ENCODE results near the gene C16orf96. TPM values are rescaled to one million over a fixed set of nuclear protein-coding genes. Genes with fewer than 3 reads are reported as not detected.

C16orf96 gene
- total RNA-seq, 1 donor from 2014 or later, result 0.07 TPM

GRCh38 chr16:4641306-4641687 lies 85.2 kb downstream of the C16orf96 start:
- intact Hi-C loops (cut with micrococcal nuclease), result no loop called here

DNA sequence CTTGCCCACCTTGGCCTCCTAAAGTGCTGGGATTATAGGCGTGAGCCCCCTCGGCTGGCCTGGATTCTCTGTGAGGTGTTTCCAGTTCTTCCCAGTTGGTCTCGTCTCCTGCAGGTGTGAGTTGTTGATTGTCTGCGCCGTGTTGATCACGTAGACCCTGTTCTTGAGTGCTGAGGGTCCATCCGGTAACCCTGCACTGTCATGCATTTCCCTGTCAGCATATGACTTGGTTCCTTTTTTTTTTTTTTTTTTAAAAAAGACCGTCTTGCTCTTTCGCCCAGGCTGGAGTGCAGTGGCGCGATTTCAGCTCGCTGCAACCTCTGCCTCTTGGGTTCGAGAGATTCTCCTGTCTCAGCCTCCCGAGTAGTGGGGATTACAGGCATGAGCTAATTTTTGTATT lies 85.8 kb downstream of the C16orf96 start:
- intact Hi-C loops (cut with micrococcal nuclease), result no loop called here

GRCh38 chr16:4646773-4647643 lies 90.9 kb downstream of the C16orf96 start:
- intact Hi-C loops (cut with micrococcal nuclease), result no loop called here

- intact Hi-C loops (cut with micrococcal nuclease), result no loop called here
Measured at GRCh38 chr16:4647644-4647980, 91.5 kb downstream of the C16orf96 start.

GRCh38 chr16:4648917-4649316 lies 92.8 kb downstream of the C16orf96 start:
- intact Hi-C loops (cut with micrococcal nuclease), result no loop called here

DNA sequence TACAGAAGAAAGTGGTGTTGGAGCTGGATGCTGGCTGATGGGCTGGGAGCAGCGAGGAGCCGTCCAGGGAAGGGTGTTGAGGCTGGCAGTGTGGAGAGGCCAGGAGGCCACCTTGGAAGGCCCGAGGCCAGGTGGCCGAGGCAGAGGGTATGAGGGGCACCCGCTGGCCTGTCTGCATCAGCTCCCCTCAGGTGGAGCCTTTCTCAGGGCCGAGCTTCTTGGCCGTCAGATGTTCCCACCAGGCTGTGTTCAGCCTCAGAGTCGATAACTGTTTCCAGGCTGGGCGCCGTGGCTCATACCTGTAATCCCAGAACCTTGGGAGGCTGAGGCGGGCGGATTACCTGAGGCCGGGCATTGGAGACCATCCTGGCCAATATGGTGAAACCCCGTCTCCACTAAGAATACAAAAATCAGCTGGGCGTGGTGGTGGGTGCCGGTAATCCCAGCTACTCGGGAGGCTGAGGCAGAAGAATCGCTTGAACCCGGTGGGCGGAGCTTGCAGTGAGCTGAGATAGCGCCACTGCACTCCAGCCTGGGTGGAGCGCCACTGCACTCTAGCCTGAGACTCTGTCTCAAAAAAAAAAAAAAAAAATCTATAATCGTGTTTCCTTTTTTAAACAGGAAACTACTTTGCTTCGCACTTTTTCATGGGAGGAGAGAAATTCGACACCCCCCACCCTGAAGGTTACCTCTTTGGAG lies 93.8 kb downstream of the C16orf96 start:
- intact Hi-C loops (cut with micrococcal nuclease), result loop anchor here (1.0 kb wide), 3 partner anchors 26 to 36 kb away; partner anchors contain the start of genes MGRN1 and UBALD1

Other genes starting within 250 kb of the C16orf96 start
- gene GLIS2, start 240.3 kb upstream of the C16orf96 start, total RNA-seq, result 0.34 and 0.51 TPM in 2 replicates
- 41.1 and 48.6 TPM in 2 replicates for gene PAM16, start 205.0 kb upstream of the C16orf96 start, total RNA-seq
- 0.10 TPM in 1 of 2 replicates, not detected in the other for gene VASN, start 184.5 kb upstream of the C16orf96 start, total RNA-seq
- gene CORO7, start 139.7 kb upstream of the C16orf96 start, total RNA-seq, result 170 and 186 TPM in 2 replicates
- 59.8 and 63.9 TPM in 2 replicates for gene DNAJA3, start 130.5 kb upstream of the C16orf96 start, total RNA-seq
- gene NMRAL1, start 81.7 kb upstream of the C16orf96 start, total RNA-seq, result 25.1 and 27.2 TPM in 2 replicates
- 74.5 and 77.9 TPM in 2 replicates for gene HMOX2, start 79.9 kb upstream of the C16orf96 start, total RNA-seq
- 34.9 and 36.9 TPM in 2 replicates for gene CDIP1, start 17.6 kb upstream of the C16orf96 start, total RNA-seq
- 22.0 TPM in 2 replicates for gene UBALD1, start 58.5 kb downstream of the C16orf96 start, total RNA-seq
- 108 and 113 TPM in 2 replicates for gene MGRN1, start 68.5 kb downstream of the C16orf96 start, total RNA-seq
- 43.2 and 45.3 TPM in 2 replicates for gene NUDT16L1, start 137.2 kb downstream of the C16orf96 start, total RNA-seq
- 17.2 and 17.9 TPM in 2 replicates for gene ANKS3, start 177.9 kb downstream of the C16orf96 start, total RNA-seq
- gene DNAAF8, start 178.2 kb downstream of the C16orf96 start, total RNA-seq, result 0.56 TPM in 1 of 2 replicates, not detected in the other
- gene ZNF500, start 210.8 kb downstream of the C16orf96 start, total RNA-seq, result 16.5 and 22.4 TPM in 2 replicates
- not detected in 2 replicates for gene SEPTIN12, start 232.0 kb downstream of the C16orf96 start, total RNA-seq
- gene SMIM22, start 239.0 kb downstream of the C16orf96 start, total RNA-seq, result not detected in 2 replicates
- 5.5 and 6.2 TPM in 2 replicates for gene ROGDI, start 246.3 kb downstream of the C16orf96 start, total RNA-seq

Data from T-helper 1 cell treated with Interleukin-12 subunit alpha and Interleukin-12 subunit beta and Interleukin-4 antibody, amounts not matched to agents 30 ng/mL and 1 ng/mL, for 36 hours (primary cell).